NT2/D1 (cell line): ENCODE data around the gene DYNLT4.

Source experiments
- SUZ12 ChIP-seq: IDR thresholded peaks from 2 replicates; pipeline ENCODE4 v1.6.1; 2011; ENCODE audit not compliant: insufficient read length, insufficient read depth; ENCODE audit errors: extremely low read depth
- YY1 ChIP-seq: IDR thresholded peaks from 2 replicates; pipeline ENCODE4 v1.6.1; 2011; ENCODE audit not compliant: insufficient read length, insufficient read depth
- ZNF274 ChIP-seq: IDR thresholded peaks from 2 replicates; pipeline ENCODE4 v1.6.1; 2011; ENCODE audit warnings: mild to moderate bottlenecking, low read depth, low read length

DNA sequence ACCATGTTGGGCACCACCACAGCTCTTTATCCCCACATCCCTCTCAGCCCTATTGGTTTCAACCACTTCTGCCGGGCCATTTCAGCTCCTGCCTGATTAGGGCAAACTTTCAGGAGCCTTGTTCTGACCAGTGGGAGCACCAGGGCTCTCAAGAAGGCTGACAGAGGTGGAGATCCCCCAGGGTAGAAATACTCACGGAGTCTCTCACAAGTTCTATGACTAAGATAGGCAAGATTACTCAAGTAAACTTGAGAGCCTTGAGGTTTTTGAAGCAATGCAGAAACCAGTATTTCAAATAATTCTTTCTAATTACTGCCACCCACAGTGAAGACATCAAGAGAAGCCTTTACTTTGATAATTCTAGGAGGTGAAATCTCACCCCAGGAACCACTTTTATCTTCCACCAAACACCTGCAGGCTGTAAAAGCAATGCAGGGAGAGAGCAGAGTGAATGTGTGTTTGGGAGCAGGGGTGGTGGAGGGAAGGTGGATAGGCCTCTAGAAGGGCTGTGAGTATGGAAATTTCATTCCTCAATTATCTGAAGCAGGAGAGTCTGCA, 42.5 kb upstream of the DYNLT4 start:
- no peak for TF ChIP-seq ZNF274
- no peak for TF ChIP-seq YY1
- no peak for TF ChIP-seq SUZ12
